ENCODE measurements around the gene ITPR3.
A peak's percentile ranks its signal among the peaks of the same experiment; 100 is the strongest.

Gene ITPR3

GRCh38 chr6:33696548-33697518 lies 75.7 kb downstream of the ITPR3 start:
- peak overlapping the region; percentile 57 for H3K27ac ChIP-seq
- TF ChIP-seq ZFX (IDR thresholded peaks at IDR 0.05) = no peak
- TF ChIP-seq CTCF (conservative IDR thresholded peaks at IDR 0.05) = no peak

DNA sequence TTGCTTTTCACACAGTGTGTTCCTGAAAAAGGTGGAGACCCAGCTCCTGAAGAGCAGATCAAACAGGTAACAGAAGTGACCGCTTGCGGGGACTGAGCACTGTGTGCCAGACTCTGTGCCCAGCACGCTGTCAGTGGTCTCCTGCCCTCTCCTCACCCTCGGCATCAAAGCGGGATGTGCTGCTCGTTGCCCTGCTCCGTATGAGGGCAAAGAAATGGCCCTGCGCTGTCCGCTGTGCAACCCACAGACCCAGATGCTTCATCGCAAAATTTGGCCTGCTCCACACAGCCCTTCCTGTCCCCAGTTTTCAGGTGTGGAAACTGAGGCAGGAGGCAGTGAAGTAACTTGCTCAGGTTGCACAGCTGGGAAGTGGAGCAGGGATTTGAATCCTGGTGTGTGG lies 76.7 kb downstream of the ITPR3 start:
- TF ChIP-seq ZFX (IDR thresholded peaks at IDR 0.05) = no peak
- no peak for TF ChIP-seq CTCF (conservative IDR thresholded peaks at IDR 0.05)
- H3K27ac ChIP-seq = peak overlapping the region; percentile 57

DNA sequence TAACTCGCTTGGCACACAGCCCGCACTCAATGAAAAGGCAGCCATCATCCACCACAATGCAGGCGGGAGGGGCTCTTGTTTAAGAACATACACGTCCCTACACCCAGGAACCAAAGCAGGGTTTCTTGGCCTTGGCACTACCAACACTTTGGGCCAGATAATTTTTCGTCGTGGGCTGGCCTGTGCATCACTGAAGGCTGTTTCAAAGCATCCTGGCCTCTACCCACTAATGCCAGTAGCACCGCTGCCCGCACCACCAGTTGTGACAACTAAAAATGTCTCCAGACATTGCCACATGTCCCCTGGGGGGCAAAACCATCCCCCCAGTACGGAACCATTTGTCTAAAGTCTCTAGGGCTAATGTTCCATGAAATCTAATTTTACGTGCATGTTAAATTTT lies 77.4 kb downstream of the ITPR3 start:
- TF ChIP-seq CTCF (conservative IDR thresholded peaks at IDR 0.05) = no peak
- TF ChIP-seq ZFX (IDR thresholded peaks at IDR 0.05) = no peak
- no peak overlapping the region for H3K27ac ChIP-seq

DNA sequence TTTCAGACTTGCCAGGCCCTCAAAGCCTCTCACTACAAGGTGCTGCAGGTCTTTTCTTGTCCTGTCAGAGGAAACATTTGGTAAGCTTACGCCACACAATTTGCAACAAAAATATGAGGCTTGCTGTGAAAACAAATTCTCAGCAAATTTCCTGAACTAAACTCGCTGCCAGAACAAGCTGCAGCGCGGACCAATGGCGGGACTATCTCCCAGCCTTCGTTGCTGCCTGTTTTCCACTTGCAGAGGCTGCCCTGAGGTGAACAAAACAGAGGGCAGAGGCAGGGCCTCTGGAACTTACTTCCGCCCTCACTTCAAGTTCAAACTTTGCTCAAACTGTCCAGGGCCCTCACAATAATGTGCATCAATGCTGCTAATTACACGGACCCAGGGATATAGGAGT lies 78.0 kb downstream of the ITPR3 start:
- TF ChIP-seq ZFX (IDR thresholded peaks at IDR 0.05) (no peak), CTCF (conservative IDR thresholded peaks at IDR 0.05) (no peak)
- H3K27ac ChIP-seq = no peak overlapping the region

GRCh38 chr6:33699739-33700138 lies 78.6 kb downstream of the ITPR3 start:
- TF ChIP-seq CTCF (conservative IDR thresholded peaks at IDR 0.05) (no peak), ZFX (IDR thresholded peaks at IDR 0.05) (no peak)
- H3K27ac ChIP-seq = no peak overlapping the region

DNA sequence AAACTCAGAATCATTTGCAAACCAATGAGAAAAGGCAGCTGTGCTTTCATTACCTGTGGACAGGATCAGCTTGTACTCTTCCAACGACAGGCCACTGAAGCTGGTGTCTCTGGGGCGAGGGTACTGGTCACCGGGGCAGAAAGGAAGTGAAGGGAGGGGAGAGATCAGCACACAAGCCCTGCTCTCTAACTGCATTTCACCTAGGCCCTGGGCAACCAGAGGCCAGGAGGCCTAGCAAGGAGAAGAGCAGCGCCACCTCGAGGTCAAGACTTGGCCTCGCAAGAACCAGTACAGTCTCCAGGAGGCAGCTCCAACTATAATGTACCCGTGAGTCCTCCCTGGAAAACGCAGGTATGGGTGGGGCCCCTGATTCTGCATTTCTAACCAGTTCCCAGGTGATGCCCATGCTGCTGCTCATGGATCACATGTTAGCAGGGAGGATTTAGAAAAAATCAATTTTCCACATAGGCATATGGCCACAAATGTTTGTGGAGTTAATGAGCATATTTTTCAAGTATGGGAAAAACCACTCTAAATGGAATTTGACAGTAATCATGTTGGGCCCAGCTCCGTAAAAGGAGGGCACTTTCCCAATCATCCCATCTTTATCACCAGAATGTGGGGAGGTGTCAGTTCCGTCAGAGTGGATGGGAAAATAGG lies 79.4 kb downstream of the ITPR3 start:
- no peak overlapping the region for H3K27ac ChIP-seq

More for the DNA sequence above, 79.4 kb downstream of the ITPR3 start:
- TF ChIP-seq CTCF (conservative IDR thresholded peaks at IDR 0.05) (peak; percentile 78), ZFX (IDR thresholded peaks at IDR 0.05) (no peak)

Measured in C4-2B (cell line).